ENCODE results near the gene FOXK1.

GRCh38 chr7:4789194-4790077 is 107.3 kb downstream of the FOXK1 start:
- TF ChIP-seq CTCF (IDR thresholded peaks at IDR 0.05; ENCODE audit: low read depth, low read length), result no peak
- TF ChIP-seq EZH2phosphoT487 (IDR thresholded peaks at IDR 0.05; ENCODE audit: low read depth), result no peak
